Vagina (tissue), 2 donors: ENCODE measurements around the gene RPTOR.

Experiments
- CTCF ChIP-seq, 3 experiments: fragments of 450-650 bp in 2 of 3; fragments of 200-600 bp in 1 of 3; sonication (generic) in 1 of 3; IDR thresholded peaks; one replicate each; pipeline ENCODE4 v1.5.1; 2017 to 2019; ENCODE audit warnings: antibody characterized with exemption in 3 of 3, mild to moderate bottlenecking in 2 of 3, moderate library complexity in 2 of 3
- POLR2A ChIP-seq, 2 donors: fragments of 450-650 bp; IDR thresholded peaks; one replicate each; pipeline ENCODE4 v1.6.1; 2017; ENCODE audit warnings: antibody characterized with exemption in 2 of 2, mild to moderate bottlenecking in 2 of 2, moderate library complexity in 2 of 2

DNA sequence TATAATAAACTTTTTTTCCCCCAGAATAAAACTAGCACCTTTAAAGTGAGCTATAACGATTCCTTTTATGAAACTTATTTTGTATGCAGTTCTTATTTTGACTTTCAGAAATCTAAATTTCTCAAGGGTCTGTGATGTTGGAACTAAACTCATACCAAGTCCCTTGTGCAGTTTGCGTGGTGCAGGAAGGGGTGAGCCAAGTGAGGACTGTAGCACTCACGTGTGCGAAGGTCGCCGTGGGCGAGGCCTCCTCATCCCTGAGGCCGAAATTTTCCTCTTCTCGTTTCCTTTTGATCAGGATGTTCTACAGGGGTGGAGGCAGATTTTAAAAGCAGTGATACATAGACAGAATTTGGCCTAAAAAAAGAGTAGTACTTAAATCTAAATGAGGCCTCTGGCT, 73.7 kb downstream of the RPTOR start:
- no peak for TF ChIP-seq CTCF (IDR thresholded peaks at IDR 0.05)
- TF ChIP-seq POLR2A (IDR thresholded peaks at IDR 0.05): no peak
